22Rv1 (cell line): Measurements from ENCODE around the gene MRE11.

ENCODE experiments used
- ZFX ChIP-seq: fragments of 450-650 bp; IDR thresholded peaks from 2 replicates; pipeline ENCODE4 v1.6.1; 2017; ENCODE audit warnings: antibody characterized with exemption, borderline replicate concordance
- TF ChIP-seq, protein P1 (sequence below): fragments of 450-650 bp; IDR thresholded peaks from 2 replicates; pipeline ENCODE4 v1.5.1; 2017; ENCODE audit warnings: mild to moderate bottlenecking

DNA sequence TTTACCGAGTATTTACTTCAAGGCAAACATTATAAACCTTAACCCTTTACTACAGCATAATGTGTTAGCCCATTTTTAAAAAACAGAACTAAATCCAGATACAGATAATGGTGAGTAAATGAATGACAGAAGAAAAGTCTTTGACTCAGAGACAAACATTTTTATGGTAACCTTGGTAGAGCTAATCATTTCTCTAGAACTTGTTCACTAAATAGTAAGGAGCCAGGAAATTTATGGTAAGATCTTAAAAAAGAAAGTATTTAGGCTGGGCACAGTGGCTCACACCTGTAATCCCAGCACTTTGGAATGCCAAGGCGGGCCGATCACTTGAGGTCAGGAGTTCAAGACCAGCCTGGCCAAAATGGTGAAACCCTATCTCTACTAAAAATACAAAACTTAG, 38.6 kb upstream of the MRE11 start:
- TF ChIP-seq, protein P1, sequence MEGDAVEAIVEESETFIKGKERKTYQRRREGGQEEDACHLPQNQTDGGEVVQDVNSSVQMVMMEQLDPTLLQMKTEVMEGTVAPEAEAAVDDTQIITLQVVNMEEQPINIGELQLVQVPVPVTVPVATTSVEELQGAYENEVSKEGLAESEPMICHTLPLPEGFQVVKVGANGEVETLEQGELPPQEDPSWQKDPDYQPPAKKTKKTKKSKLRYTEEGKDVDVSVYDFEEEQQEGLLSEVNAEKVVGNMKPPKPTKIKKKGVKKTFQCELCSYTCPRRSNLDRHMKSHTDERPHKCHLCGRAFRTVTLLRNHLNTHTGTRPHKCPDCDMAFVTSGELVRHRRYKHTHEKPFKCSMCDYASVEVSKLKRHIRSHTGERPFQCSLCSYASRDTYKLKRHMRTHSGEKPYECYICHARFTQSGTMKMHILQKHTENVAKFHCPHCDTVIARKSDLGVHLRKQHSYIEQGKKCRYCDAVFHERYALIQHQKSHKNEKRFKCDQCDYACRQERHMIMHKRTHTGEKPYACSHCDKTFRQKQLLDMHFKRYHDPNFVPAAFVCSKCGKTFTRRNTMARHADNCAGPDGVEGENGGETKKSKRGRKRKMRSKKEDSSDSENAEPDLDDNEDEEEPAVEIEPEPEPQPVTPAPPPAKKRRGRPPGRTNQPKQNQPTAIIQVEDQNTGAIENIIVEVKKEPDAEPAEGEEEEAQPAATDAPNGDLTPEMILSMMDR = no peak
- TF ChIP-seq ZFX = no peak
